ENCODE results near the gene EP400. TPM values are rescaled to one million over a fixed set of nuclear protein-coding genes. Genes with fewer than 3 reads are reported as not detected.
"Not testable (repeated sequence)": the region's sequence is repeated elsewhere in the genome, so short reads cannot be mapped to it uniquely, and the experiment has no call there.

The EP400 gene
- polyA plus RNA-seq, 1 donor (not counting 4 experiments of a cell fraction or from before 2014, with no cell fraction given), result 4.1 TPM

GRCh38 chr12:132049876-132050275, 100.1 kb downstream of the EP400 start:
- DNase-seq (ENCODE audit: low read depth, low spot score) (no peak), FAIRE-seq (no peak)
- no peak overlapping the region for H2AFZ ChIP-seq (ENCODE audit: control insufficient read depth, low read length)
- no peaks in the 10 kb centered on the region for H3K27me3 ChIP-seq (ENCODE audit: control insufficient read depth, extremely low read depth, insufficient read depth, low read length)
- no peaks in the 10 kb centered on the region for H3K79me2 ChIP-seq (ENCODE audit: control insufficient read depth, insufficient read depth, low read length)
- H3K9ac ChIP-seq (ENCODE audit: control insufficient read depth, extremely low read depth, insufficient read depth, low read length), result no peak overlapping the region
- TF ChIP-seq EZH2 (IDR thresholded peaks at IDR 0.05; ENCODE audit: low read length) (no peak), CTCF (optimal IDR thresholded peaks at IDR 0.05 in 1 of 3, IDR thresholded peaks at IDR 0.05 in 1 of 3, conservative IDR thresholded peaks at IDR 0.05 in 1 of 3; ENCODE audit: extremely low read depth in 1 of 3, insufficient read depth in 2 of 3, low read length in 3 of 3) (no peak)
- no peak overlapping the region for H3K4me2 ChIP-seq (ENCODE audit: control insufficient read depth, extremely low read depth, insufficient read depth, low read depth, low read length)
- H3K4me3 ChIP-seq (ENCODE audit: control insufficient read depth in 2 of 3, extremely low read depth in 1 of 3, insufficient read depth in 2 of 3, low read depth in 1 of 3, low read length in 3 of 3), result no peak overlapping the region
- peaks cover 24 to 29% of the 10 kb centered on the region in 2 experiments for H3K36me3 ChIP-seq (ENCODE audit: control insufficient read depth in 2 of 2, extremely low read depth in 1 of 2, insufficient read depth in 2 of 2, low read length in 2 of 2)
- H3K27ac ChIP-seq (ENCODE audit: control insufficient read depth, insufficient read depth, low read length), result no peak overlapping the region
- no peaks in the 10 kb centered on the region for H3K4me1 ChIP-seq (ENCODE audit: control insufficient read depth, extremely low read depth, insufficient read depth, low read length)
- dilution Hi-C loops (cut with MboI; ENCODE audit: extremely low pct_ligation_motif_present, low sequenced_read_pairs), result no loop called here
- no peaks in the 10 kb centered on the region for H4K20me1 ChIP-seq (ENCODE audit: control insufficient read depth, extremely low read depth, insufficient read depth, low read length)
- H3K9me1 ChIP-seq (ENCODE audit: control insufficient read depth, extremely low read depth, insufficient read depth, low read length), result no peaks in the 10 kb centered on the region
- H3K9me3 ChIP-seq (ENCODE audit: control insufficient read depth, low read depth, low read length), result no peaks in the 10 kb centered on the region

- FAIRE-seq; H2AFZ ChIP-seq (ENCODE audit: control insufficient read depth, low read length); H3K4me3 ChIP-seq (ENCODE audit: control insufficient read depth in 2 of 3, extremely low read depth in 1 of 3, insufficient read depth in 2 of 3, low read depth in 1 of 3, low read length in 3 of 3); H3K9me3 ChIP-seq (ENCODE audit: control insufficient read depth, low read depth, low read length); H3K4me2 ChIP-seq (ENCODE audit: control insufficient read depth, extremely low read depth, insufficient read depth, low read depth, low read length); DNase-seq (ENCODE audit: low read depth, low spot score); H3K4me1 ChIP-seq (ENCODE audit: control insufficient read depth, extremely low read depth, insufficient read depth, low read length); H3K79me2 ChIP-seq (ENCODE audit: control insufficient read depth, insufficient read depth, low read length); H3K9me1 ChIP-seq (ENCODE audit: control insufficient read depth, extremely low read depth, insufficient read depth, low read length); H3K27me3 ChIP-seq (ENCODE audit: control insufficient read depth, extremely low read depth, insufficient read depth, low read length); H4K20me1 ChIP-seq (ENCODE audit: control insufficient read depth, extremely low read depth, insufficient read depth, low read length); dilution Hi-C loops (cut with MboI; ENCODE audit: extremely low pct_ligation_motif_present, low sequenced_read_pairs); H3K27ac ChIP-seq (ENCODE audit: control insufficient read depth, insufficient read depth, low read length); H3K9ac ChIP-seq (ENCODE audit: control insufficient read depth, extremely low read depth, insufficient read depth, low read length): not testable (repeated sequence)
- H3K36me3 ChIP-seq (ENCODE audit: control insufficient read depth in 2 of 2, extremely low read depth in 1 of 2, insufficient read depth in 2 of 2, low read length in 2 of 2), result peaks cover 23 to 34% of the 10 kb centered on the region in 2 experiments
- peak in 2 of 3 experiments; percentile 9 to 32 for TF ChIP-seq CTCF (optimal IDR thresholded peaks at IDR 0.05 in 1 of 3, IDR thresholded peaks at IDR 0.05 in 1 of 3, conservative IDR thresholded peaks at IDR 0.05 in 1 of 3; ENCODE audit: extremely low read depth in 1 of 3, insufficient read depth in 2 of 3, low read length in 3 of 3)
Observed at GRCh38 chr12:132051718-132052117, 102.0 kb downstream of the EP400 start.
